Measurements from ENCODE around the gene RDH13.
"Not testable (repeated sequence)": the region's sequence is repeated elsewhere in the genome, so short reads cannot be mapped to it uniquely, and the experiment has no call there.

The RDH13 gene

GRCh38 chr19:55067869-55068268, 4.9 kb upstream of the RDH13 start:
- DNase-seq (ENCODE audit: low read depth): no peak
- H3K4me3 ChIP-seq (ENCODE audit: control insufficient read depth, low read depth, low read length): no peak overlapping the region
- TF ChIP-seq CTCF (IDR thresholded peaks at IDR 0.05; ENCODE audit: control insufficient read depth, insufficient read depth, low read depth, low read length, missing control alignments): no peak

- no peak for DNase-seq (ENCODE audit: low read depth)
- no peak overlapping the region for H3K4me3 ChIP-seq (ENCODE audit: control insufficient read depth, low read depth, low read length)
- TF ChIP-seq CTCF (IDR thresholded peaks at IDR 0.05; ENCODE audit: control insufficient read depth, insufficient read depth, low read depth, low read length, missing control alignments): no peak
Observed at GRCh38 chr19:55066107-55066709, 3.3 kb upstream of the RDH13 start.

GRCh38 chr19:55065516-55065915, 2.6 kb upstream of the RDH13 start:
- not testable (repeated sequence) for H3K4me3 ChIP-seq (ENCODE audit: control insufficient read depth, low read depth, low read length); DNase-seq (ENCODE audit: low read depth)

- DNase-seq (ENCODE audit: low read depth): no peak
- no peak for TF ChIP-seq CTCF (IDR thresholded peaks at IDR 0.05; ENCODE audit: control insufficient read depth, insufficient read depth, low read depth, low read length, missing control alignments)
- no peak overlapping the region for H3K4me3 ChIP-seq (ENCODE audit: control insufficient read depth, low read depth, low read length)
Observed at GRCh38 chr19:55063492-55063843, 520 bp upstream of the RDH13 start.

- DNase-seq (ENCODE audit: low read depth); H3K4me3 ChIP-seq (ENCODE audit: control insufficient read depth, low read depth, low read length): not testable (repeated sequence)
Observed at GRCh38 chr19:55060287-55060686, 2.7 kb downstream of the RDH13 start.

- TF ChIP-seq CTCF (IDR thresholded peaks at IDR 0.05; ENCODE audit: control insufficient read depth, insufficient read depth, low read depth, low read length, missing control alignments): no peak
- DNase-seq (ENCODE audit: low read depth): no peak
- no peak overlapping the region for H3K4me3 ChIP-seq (ENCODE audit: control insufficient read depth, low read depth, low read length)
Observed at GRCh38 chr19:55058781-55059610, 4.0 kb downstream of the RDH13 start.

GRCh38 chr19:55056827-55057226, 6.1 kb downstream of the RDH13 start:
- no peak for DNase-seq (ENCODE audit: low read depth)
- TF ChIP-seq CTCF (IDR thresholded peaks at IDR 0.05; ENCODE audit: control insufficient read depth, insufficient read depth, low read depth, low read length, missing control alignments): no peak

More at GRCh38 chr19:55056827-55057226, 6.1 kb downstream of the RDH13 start:
- no peak overlapping the region for H3K4me3 ChIP-seq (ENCODE audit: control insufficient read depth, low read depth, low read length)

Measured in AG09309 (cell line).